ENCODE results near the gene PRSS36. TPM values are rescaled to one million over a fixed set of nuclear protein-coding genes. Genes with fewer than 3 reads are reported as not detected.

PRSS36 gene
- total RNA-seq, 1 donor from 2014 or later: 0.74 TPM

DNA sequence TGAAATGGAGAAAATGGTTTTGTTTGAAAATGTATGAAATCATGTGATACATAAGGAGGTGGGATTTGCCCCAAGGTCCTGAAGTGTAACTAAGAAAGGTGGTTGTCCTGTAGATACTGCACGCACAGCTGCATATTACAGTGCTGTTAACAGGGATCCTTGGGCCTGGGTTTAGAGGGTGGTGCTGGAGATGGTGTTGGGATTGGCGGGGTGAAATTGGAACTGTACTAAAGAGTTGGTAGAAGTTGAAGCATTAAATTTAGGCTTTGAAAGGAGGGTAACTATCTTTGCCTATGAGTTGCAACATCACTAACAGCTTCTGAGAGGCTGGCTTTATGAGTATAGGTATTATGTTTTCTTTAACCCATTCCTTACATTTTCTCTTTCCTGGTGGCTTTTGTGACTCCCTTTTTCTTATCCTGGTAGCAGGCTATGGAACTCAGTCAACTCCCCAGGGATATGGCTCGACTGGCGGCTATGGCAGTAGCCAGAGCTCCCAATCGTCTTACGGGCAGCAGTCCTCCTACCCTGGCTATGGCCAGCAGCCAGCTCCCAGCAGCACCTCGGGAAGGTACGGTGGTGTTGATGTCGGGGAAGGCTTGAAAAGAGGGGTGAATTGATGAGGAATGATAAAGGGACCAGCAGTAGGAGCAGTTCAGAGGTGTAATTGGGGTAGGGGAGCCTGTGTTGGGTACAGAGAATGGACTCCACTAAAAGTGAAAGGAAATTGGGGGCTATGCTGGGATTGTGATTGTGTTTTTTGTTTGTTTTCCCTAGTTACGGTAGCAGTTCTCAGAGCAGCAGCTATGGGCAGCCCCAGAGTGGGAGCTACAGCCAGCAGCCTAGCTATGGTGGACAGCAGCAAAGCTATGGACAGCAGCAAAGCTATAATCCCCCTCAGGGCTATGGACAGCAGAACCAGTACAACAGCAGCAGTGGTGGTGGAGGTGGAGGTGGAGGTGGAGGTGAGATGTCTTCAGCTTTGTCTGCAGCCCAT is 33.9 kb upstream of the PRSS36 start:
- DNase-seq (ENCODE audit: low spot score): no peak
- Mint-ChIP-seq H3K4me3 (ENCODE audit: unreplicated experiment) (peak overlapping the region; percentile 98), H3K36me3 (ENCODE audit: low read depth, unreplicated experiment) (peaks cover 71% of the 10 kb centered on the region), H3K27ac (ENCODE audit: unreplicated experiment) (peak overlapping the region; percentile 94), H3K27me3 (ENCODE audit: unreplicated experiment) (peaks cover 35% of the 10 kb centered on the region), H3K4me1 (ENCODE audit: unreplicated experiment) (peaks cover 66% of the 10 kb centered on the region), H3K9me3 (ENCODE audit: unreplicated experiment) (no peaks in the 10 kb centered on the region)
- TF ChIP-seq CTCF (IDR thresholded peaks at IDR 0.05; ENCODE audit: unreplicated experiment): no peak

DNA sequence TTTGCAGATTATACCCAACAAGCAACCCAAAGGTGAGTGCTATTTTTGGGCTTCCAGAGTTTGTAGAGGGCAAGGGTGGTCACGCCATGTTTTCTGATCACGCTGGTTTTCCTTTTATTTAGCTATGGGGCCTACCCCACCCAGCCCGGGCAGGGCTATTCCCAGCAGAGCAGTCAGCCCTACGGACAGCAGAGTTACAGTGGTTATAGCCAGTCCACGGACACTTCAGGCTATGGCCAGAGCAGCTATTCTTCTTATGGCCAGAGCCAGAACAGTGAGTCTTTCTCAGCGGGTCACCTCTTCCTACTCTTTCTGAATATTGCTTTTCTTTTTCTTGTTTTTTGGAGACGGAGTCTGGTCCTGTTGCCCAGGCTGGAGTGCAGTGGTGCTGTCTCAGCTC is 32.5 kb upstream of the PRSS36 start:
- DNase-seq (ENCODE audit: low spot score): no peak
- H3K27me3 Mint-ChIP-seq (ENCODE audit: unreplicated experiment): peaks cover 30% of the 10 kb centered on the region
- peaks cover 63% of the 10 kb centered on the region for H3K4me1 Mint-ChIP-seq (ENCODE audit: unreplicated experiment)
- peak overlapping the region; percentile 98 for H3K4me3 Mint-ChIP-seq (ENCODE audit: unreplicated experiment)
- H3K36me3 Mint-ChIP-seq (ENCODE audit: low read depth, unreplicated experiment): peaks cover 58% of the 10 kb centered on the region
- no peaks in the 10 kb centered on the region for H3K9me3 Mint-ChIP-seq (ENCODE audit: unreplicated experiment)
- peak overlapping the region; percentile 79 for H3K27ac Mint-ChIP-seq (ENCODE audit: unreplicated experiment)
- TF ChIP-seq CTCF (IDR thresholded peaks at IDR 0.05; ENCODE audit: unreplicated experiment): no peak

DNA sequence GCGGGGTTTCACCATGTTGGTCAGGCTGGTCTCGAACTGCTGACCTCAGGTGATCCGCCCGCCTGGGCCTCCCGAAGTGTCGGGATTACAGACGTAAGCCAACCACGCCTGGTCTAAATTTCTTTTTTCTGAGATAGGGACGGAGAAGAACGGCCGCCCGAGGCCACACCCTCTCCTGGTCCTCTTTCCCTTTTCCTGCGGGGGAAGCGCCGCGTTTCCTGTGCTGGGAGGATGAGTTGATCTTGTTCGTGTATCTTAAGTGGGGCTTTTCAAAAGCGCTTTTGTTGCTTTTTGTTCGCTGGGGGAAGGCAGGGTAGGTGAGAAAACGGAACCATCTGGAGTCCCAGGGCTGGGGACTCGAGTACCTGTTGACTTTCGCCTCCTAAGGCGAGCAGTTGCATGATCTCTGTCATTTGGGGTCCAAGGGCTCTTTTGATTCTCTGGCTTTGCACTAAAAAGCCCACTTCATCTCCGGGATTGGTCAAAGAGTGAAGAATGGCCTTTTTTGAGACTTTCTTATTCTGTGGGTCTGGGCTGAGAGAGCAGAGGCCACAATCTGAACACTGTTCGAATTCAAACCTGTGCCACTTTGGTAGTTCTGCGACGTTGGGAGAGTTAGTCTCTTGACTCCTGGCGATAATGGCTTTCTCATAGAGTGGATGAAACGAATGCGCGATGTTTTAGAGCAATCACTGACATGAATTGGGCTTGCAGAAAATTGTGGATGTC is 31.4 kb upstream of the PRSS36 start:
- Mint-ChIP-seq H3K36me3 (ENCODE audit: low read depth, unreplicated experiment) (peaks cover 47% of the 10 kb centered on the region), H3K4me3 (ENCODE audit: unreplicated experiment) (peak overlapping the region; percentile 98), H3K4me1 (ENCODE audit: unreplicated experiment) (peaks cover 53% of the 10 kb centered on the region), H3K27ac (ENCODE audit: unreplicated experiment) (peak overlapping the region; percentile 94), H3K9me3 (ENCODE audit: unreplicated experiment) (no peaks in the 10 kb centered on the region), H3K27me3 (ENCODE audit: unreplicated experiment) (peaks cover 30% of the 10 kb centered on the region)
- no peak for TF ChIP-seq CTCF (IDR thresholded peaks at IDR 0.05; ENCODE audit: unreplicated experiment)
- DNase-seq (ENCODE audit: low spot score): peak; percentile 61

- Mint-ChIP-seq H3K36me3 (ENCODE audit: low read depth, unreplicated experiment) (peaks cover 34% of the 10 kb centered on the region), H3K4me1 (ENCODE audit: unreplicated experiment) (peaks cover 40% of the 10 kb centered on the region), H3K4me3 (ENCODE audit: unreplicated experiment) (peak within 1 kb of the TSS; percentile 98), H3K9me3 (ENCODE audit: unreplicated experiment) (no peaks in the 10 kb centered on the region), H3K27ac (ENCODE audit: unreplicated experiment) (peak within 1 kb of the TSS; percentile 98), H3K27me3 (ENCODE audit: unreplicated experiment) (peaks cover 30% of the 10 kb centered on the region)
- TF ChIP-seq CTCF (IDR thresholded peaks at IDR 0.05; ENCODE audit: unreplicated experiment): no peak
- peak; percentile 85 for DNase-seq (ENCODE audit: low spot score)
Measured at GRCh38 chr16:31179747-31180459, 30.0 kb upstream of the PRSS36 start, which contains the start of gene FUS. FUS (plus strand) TSS chr16:31180139; CDS start chr16:31180215, 76 bp downstream.

Measured in endothelial cell (in vitro differentiated cells).